ENCODE results near the gene SMCO3. TPM values are rescaled to one million over a fixed set of nuclear protein-coding genes. Genes with fewer than 3 reads are reported as not detected.

The SMCO3 gene
- total RNA-seq, 2 donors from 2014 or later: 0.33 to 0.43 TPM

- no peaks in the 10 kb centered on the region for H3K9me3 ChIP-seq
- TF ChIP-seq, protein P1, sequence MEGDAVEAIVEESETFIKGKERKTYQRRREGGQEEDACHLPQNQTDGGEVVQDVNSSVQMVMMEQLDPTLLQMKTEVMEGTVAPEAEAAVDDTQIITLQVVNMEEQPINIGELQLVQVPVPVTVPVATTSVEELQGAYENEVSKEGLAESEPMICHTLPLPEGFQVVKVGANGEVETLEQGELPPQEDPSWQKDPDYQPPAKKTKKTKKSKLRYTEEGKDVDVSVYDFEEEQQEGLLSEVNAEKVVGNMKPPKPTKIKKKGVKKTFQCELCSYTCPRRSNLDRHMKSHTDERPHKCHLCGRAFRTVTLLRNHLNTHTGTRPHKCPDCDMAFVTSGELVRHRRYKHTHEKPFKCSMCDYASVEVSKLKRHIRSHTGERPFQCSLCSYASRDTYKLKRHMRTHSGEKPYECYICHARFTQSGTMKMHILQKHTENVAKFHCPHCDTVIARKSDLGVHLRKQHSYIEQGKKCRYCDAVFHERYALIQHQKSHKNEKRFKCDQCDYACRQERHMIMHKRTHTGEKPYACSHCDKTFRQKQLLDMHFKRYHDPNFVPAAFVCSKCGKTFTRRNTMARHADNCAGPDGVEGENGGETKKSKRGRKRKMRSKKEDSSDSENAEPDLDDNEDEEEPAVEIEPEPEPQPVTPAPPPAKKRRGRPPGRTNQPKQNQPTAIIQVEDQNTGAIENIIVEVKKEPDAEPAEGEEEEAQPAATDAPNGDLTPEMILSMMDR (IDR thresholded peaks at IDR 0.05): no peak
- H3K4me3 ChIP-seq: no peak overlapping the region
- H3K36me3 ChIP-seq: peaks cover 82% of the 10 kb centered on the region
- no peak for DNase-seq (ENCODE audit: low spot score)
- H3K27ac ChIP-seq: no peak overlapping the region
- no peaks in the 10 kb centered on the region for H3K27me3 ChIP-seq
- no peaks in the 10 kb centered on the region for H3K4me1 ChIP-seq
These were observed 18.9 kb downstream of the SMCO3 start for GRCh38 chr12:14795028-14795448.

- Histone ChIP-seq H3K9me3 (no peaks in the 10 kb centered on the region), H3K4me3 (no peak overlapping the region), H3K36me3 (peaks cover 52% of the 10 kb centered on the region), H3K4me1 (no peaks in the 10 kb centered on the region), H3K27me3 (no peaks in the 10 kb centered on the region), H3K27ac (no peak overlapping the region)
- TF ChIP-seq, protein P1 (IDR thresholded peaks at IDR 0.05): no peak
- no peak for DNase-seq (ENCODE audit: low spot score)
These were observed 28.4 kb downstream of the SMCO3 start for GRCh38 chr12:14785568-14785967.

DNA sequence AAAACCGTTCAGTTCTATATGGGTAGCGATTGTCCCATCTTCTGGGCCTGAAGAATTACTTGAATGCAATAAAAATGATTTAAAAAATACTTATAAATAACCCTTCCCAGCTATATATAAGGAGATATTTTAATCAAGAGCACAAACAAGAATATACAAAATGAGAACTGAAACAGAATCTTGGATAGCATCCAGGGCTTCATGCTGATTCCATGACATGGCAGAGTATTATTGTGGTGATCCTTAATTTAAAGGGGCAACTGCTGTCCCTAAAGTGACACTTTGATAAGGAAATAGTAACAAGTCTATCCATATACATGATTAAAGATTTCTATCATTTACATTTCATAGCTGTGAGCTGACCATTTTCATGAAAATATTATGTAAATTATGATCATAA, 29.5 kb downstream of the SMCO3 start:
- no peak overlapping the region for H3K27ac ChIP-seq
- H3K4me1 ChIP-seq: no peaks in the 10 kb centered on the region

GRCh38 chr12:14782756-14783155, 31.2 kb downstream of the SMCO3 start:
- no peaks in the 10 kb centered on the region for H3K4me1 ChIP-seq
- no peak overlapping the region for H3K4me3 ChIP-seq
- H3K9me3 ChIP-seq: no peaks in the 10 kb centered on the region
- TF ChIP-seq, protein P1 (IDR thresholded peaks at IDR 0.05): no peak
- no peaks in the 10 kb centered on the region for H3K27me3 ChIP-seq
- DNase-seq (ENCODE audit: low spot score): no peak
- no peak overlapping the region for H3K27ac ChIP-seq
- H3K36me3 ChIP-seq: peaks cover 24% of the 10 kb centered on the region

More for the DNA sequence above, 29.5 kb downstream of the SMCO3 start:
- TF ChIP-seq, protein P1 (IDR thresholded peaks at IDR 0.05): no peak
- H3K4me3 ChIP-seq: no peak overlapping the region
- no peaks in the 10 kb centered on the region for H3K9me3 ChIP-seq
- peaks cover 41% of the 10 kb centered on the region for H3K36me3 ChIP-seq
- DNase-seq (ENCODE audit: low spot score): no peak
- H3K27me3 ChIP-seq: no peaks in the 10 kb centered on the region

GRCh38 chr12:14781563-14781962, 32.4 kb downstream of the SMCO3 start:
- Histone ChIP-seq H3K27me3 (no peaks in the 10 kb centered on the region), H3K9me3 (no peaks in the 10 kb centered on the region), H3K4me1 (no peaks in the 10 kb centered on the region), H3K36me3 (peaks cover 13% of the 10 kb centered on the region), H3K27ac (no peak overlapping the region), H3K4me3 (no peak overlapping the region)
- TF ChIP-seq, protein P1 (IDR thresholded peaks at IDR 0.05): no peak
- no peak for DNase-seq (ENCODE audit: low spot score)

DNA sequence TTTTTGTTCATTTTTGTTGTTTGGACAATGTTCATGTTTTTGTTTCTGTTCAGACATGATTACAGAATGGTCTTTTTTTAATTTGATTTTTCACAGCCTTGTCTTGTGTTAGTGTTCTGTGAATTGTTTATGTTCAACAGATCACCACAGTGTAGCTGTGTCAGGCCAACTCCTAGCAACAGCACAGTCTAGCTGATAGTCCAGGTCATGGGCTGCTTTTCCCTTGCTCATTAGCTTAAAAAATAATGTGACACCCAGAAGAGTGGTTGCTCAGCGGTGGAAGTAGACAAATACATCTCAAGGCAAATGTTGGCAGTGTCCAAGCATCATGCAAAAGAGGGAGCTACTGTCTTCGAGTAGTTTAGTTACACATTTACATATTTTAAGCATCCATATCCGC, 33.1 kb downstream of the SMCO3 start:
- Histone ChIP-seq H3K36me3 (peaks cover 6% of the 10 kb centered on the region), H3K4me1 (peaks cover 0 to 5% of the 10 kb centered on the region in 2 donors), H3K4me3 (no peak overlapping the region), H3K9me3 (no peaks in the 10 kb centered on the region), H3K27me3 (no peaks in the 10 kb centered on the region), H3K27ac (no peak overlapping the region)
- no peak for DNase-seq (ENCODE audit: low spot score)
- TF ChIP-seq, protein P1 (IDR thresholded peaks at IDR 0.05): no peak

All from right atrium auricular region (tissue), 2 donors.